22Rv1 (cell line): ENCODE measurements around the gene ZSWIM2.
"Not testable (repeated sequence)": the region's sequence is repeated elsewhere in the genome, so short reads cannot be mapped to it uniquely, and the experiment has no call there.

Source experiments
- ZFX ChIP-seq: fragments of 450-650 bp; IDR thresholded peaks from 2 replicates; pipeline ENCODE4 v1.6.1; 2017; ENCODE audit warnings: antibody characterized with exemption, borderline replicate concordance
- TF ChIP-seq, protein P1 (sequence below): fragments of 450-650 bp; IDR thresholded peaks from 2 replicates; pipeline ENCODE4 v1.5.1; 2017; ENCODE audit warnings: mild to moderate bottlenecking

DNA sequence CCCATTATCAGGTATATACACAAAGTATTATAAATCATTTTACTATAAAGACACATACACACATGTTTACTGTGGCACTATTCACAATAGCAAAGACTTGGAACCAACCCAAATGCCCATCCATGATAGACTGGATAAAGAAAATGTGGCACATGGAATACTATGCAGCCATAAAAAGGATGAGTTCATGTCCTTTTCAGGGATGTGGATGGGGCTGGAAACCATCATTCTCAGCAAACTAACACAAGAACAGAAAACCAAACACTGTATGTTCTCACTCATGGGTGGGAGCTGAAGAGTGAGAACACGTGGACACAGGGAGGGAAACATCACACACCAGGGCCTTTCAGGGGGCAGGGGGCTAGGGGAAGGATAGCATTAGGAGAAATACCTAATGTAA, 50.4 kb downstream of the ZSWIM2 start:
- TF ChIP-seq, protein P1, sequence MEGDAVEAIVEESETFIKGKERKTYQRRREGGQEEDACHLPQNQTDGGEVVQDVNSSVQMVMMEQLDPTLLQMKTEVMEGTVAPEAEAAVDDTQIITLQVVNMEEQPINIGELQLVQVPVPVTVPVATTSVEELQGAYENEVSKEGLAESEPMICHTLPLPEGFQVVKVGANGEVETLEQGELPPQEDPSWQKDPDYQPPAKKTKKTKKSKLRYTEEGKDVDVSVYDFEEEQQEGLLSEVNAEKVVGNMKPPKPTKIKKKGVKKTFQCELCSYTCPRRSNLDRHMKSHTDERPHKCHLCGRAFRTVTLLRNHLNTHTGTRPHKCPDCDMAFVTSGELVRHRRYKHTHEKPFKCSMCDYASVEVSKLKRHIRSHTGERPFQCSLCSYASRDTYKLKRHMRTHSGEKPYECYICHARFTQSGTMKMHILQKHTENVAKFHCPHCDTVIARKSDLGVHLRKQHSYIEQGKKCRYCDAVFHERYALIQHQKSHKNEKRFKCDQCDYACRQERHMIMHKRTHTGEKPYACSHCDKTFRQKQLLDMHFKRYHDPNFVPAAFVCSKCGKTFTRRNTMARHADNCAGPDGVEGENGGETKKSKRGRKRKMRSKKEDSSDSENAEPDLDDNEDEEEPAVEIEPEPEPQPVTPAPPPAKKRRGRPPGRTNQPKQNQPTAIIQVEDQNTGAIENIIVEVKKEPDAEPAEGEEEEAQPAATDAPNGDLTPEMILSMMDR: not testable (repeated sequence)
- not testable (repeated sequence) for TF ChIP-seq ZFX
